ENCODE results near the gene CHRNB1. TPM values are rescaled to one million over a fixed set of nuclear protein-coding genes. Genes with fewer than 3 reads are reported as not detected.

The CHRNB1 gene
- total and polyA plus RNA-seq, 2 experiments from 2014 or later, result 11.1 to 11.2 TPM

Other genes starting within 250 kb of the CHRNB1 start
Only the 30 nearest of the 40 such genes appear.
- 111 and 117 TPM in 2 replicates for gene CLDN7, start 182.6 kb upstream of the CHRNB1 start, total RNA-seq (2014; rRNA removed; shearing (Covaris generic))
- gene CLDN7, start 182.6 kb upstream of the CHRNB1 start, polyA plus RNA-seq (2016; fragmentation: Nextera tagmentation; extraction: Ambion mirVana), result 46.1 and 50.7 TPM in 2 replicates
- 10.2 and 13.6 TPM in 2 replicates for gene SLC2A4, start 163.3 kb upstream of the CHRNB1 start, total RNA-seq (2014; rRNA removed; shearing (Covaris generic))
- gene SLC2A4, start 163.3 kb upstream of the CHRNB1 start, polyA plus RNA-seq (2016; fragmentation: Nextera tagmentation; extraction: Ambion mirVana), result 6.3 and 6.9 TPM in 2 replicates
- gene YBX2, start 150.4 kb upstream of the CHRNB1 start, total RNA-seq (2014; rRNA removed; shearing (Covaris generic)), result 20.6 and 36.5 TPM in 2 replicates
- gene YBX2, start 150.4 kb upstream of the CHRNB1 start, polyA plus RNA-seq (2016; fragmentation: Nextera tagmentation; extraction: Ambion mirVana), result 22.1 and 22.5 TPM in 2 replicates
- 791 and 833 TPM in 2 replicates for gene EIF5A, start 137.4 kb upstream of the CHRNB1 start, total RNA-seq (2014; rRNA removed; shearing (Covaris generic))
- gene EIF5A, start 137.4 kb upstream of the CHRNB1 start, polyA plus RNA-seq (2016; fragmentation: Nextera tagmentation; extraction: Ambion mirVana), result 1,562 and 1,621 TPM in 2 replicates
- gene GPS2, start 129.7 kb upstream of the CHRNB1 start, total RNA-seq (2014; rRNA removed; shearing (Covaris generic)), result 64.8 and 83.4 TPM in 2 replicates
- 117 and 122 TPM in 2 replicates for gene GPS2, start 129.7 kb upstream of the CHRNB1 start, polyA plus RNA-seq (2016; fragmentation: Nextera tagmentation; extraction: Ambion mirVana)
- 36.8 and 42.3 TPM in 2 replicates for gene NEURL4, start 115.7 kb upstream of the CHRNB1 start, total RNA-seq (2014; rRNA removed; shearing (Covaris generic))
- gene NEURL4, start 115.7 kb upstream of the CHRNB1 start, polyA plus RNA-seq (2016; fragmentation: Nextera tagmentation; extraction: Ambion mirVana), result 6.3 and 6.7 TPM in 2 replicates
- 30.7 and 35.8 TPM in 2 replicates for gene ACAP1, start 108.5 kb upstream of the CHRNB1 start, total RNA-seq (2014; rRNA removed; shearing (Covaris generic))
- gene ACAP1, start 108.5 kb upstream of the CHRNB1 start, polyA plus RNA-seq (2016; fragmentation: Nextera tagmentation; extraction: Ambion mirVana), result 40.1 and 43.9 TPM in 2 replicates
- 7.7 and 8.8 TPM in 2 replicates for gene KCTD11, start 92.9 kb upstream of the CHRNB1 start, total RNA-seq (2014; rRNA removed; shearing (Covaris generic))
- gene KCTD11, start 92.9 kb upstream of the CHRNB1 start, polyA plus RNA-seq (2016; fragmentation: Nextera tagmentation; extraction: Ambion mirVana), result 2.2 and 2.3 TPM in 2 replicates
- gene TMEM95, start 89.9 kb upstream of the CHRNB1 start, total RNA-seq (2014; rRNA removed; shearing (Covaris generic)), result not detected in 2 replicates
- gene TMEM95, start 89.9 kb upstream of the CHRNB1 start, polyA plus RNA-seq (2016; fragmentation: Nextera tagmentation; extraction: Ambion mirVana), result not detected in 2 replicates
- 8.9 and 15.0 TPM in 2 replicates for gene TNK1, start 64.0 kb upstream of the CHRNB1 start, total RNA-seq (2014; rRNA removed; shearing (Covaris generic))
- gene TNK1, start 64.0 kb upstream of the CHRNB1 start, polyA plus RNA-seq (2016; fragmentation: Nextera tagmentation; extraction: Ambion mirVana), result 6.1 TPM in 2 replicates
- gene PLSCR3, start 50.5 kb upstream of the CHRNB1 start, total RNA-seq (2014; rRNA removed; shearing (Covaris generic)), result 34.3 and 41.7 TPM in 2 replicates
- 29.5 and 30.0 TPM in 2 replicates for gene PLSCR3, start 50.5 kb upstream of the CHRNB1 start, polyA plus RNA-seq (2016; fragmentation: Nextera tagmentation; extraction: Ambion mirVana)
- 127 and 138 TPM in 2 replicates for gene TMEM256, start 41.0 kb upstream of the CHRNB1 start, total RNA-seq (2014; rRNA removed; shearing (Covaris generic))
- gene TMEM256, start 41.0 kb upstream of the CHRNB1 start, polyA plus RNA-seq (2016; fragmentation: Nextera tagmentation; extraction: Ambion mirVana), result 197 and 227 TPM in 2 replicates
- 26.8 and 38.7 TPM in 2 replicates for gene NLGN2, start 37.2 kb upstream of the CHRNB1 start, total RNA-seq (2014; rRNA removed; shearing (Covaris generic))
- 14.4 TPM in 2 replicates for gene NLGN2, start 37.2 kb upstream of the CHRNB1 start, polyA plus RNA-seq (2016; fragmentation: Nextera tagmentation; extraction: Ambion mirVana)
- gene SPEM1, start 24.7 kb upstream of the CHRNB1 start, total RNA-seq (2014; rRNA removed; shearing (Covaris generic)), result not detected in 2 replicates
- gene SPEM1, start 24.7 kb upstream of the CHRNB1 start, polyA plus RNA-seq (2016; fragmentation: Nextera tagmentation; extraction: Ambion mirVana), result not detected in 2 replicates
- gene SPEM2, start 19.4 kb upstream of the CHRNB1 start, total RNA-seq (2014; rRNA removed; shearing (Covaris generic)), result not detected in 2 replicates
- gene SPEM2, start 19.4 kb upstream of the CHRNB1 start, polyA plus RNA-seq (2016; fragmentation: Nextera tagmentation; extraction: Ambion mirVana), result not detected in 2 replicates
- gene SPEM3, start 16.2 kb upstream of the CHRNB1 start, total RNA-seq (2014; rRNA removed; shearing (Covaris generic)), result not detected in 2 replicates
- gene SPEM3, start 16.2 kb upstream of the CHRNB1 start, polyA plus RNA-seq (2016; fragmentation: Nextera tagmentation; extraction: Ambion mirVana), result not detected in 2 replicates
- 15.1 and 23.2 TPM in 2 replicates for gene TMEM102, start 9.6 kb upstream of the CHRNB1 start, total RNA-seq (2014; rRNA removed; shearing (Covaris generic))
- 6.1 and 6.4 TPM in 2 replicates for gene TMEM102, start 9.6 kb upstream of the CHRNB1 start, polyA plus RNA-seq (2016; fragmentation: Nextera tagmentation; extraction: Ambion mirVana)
- 16.6 TPM in 2 replicates for gene FGF11, start 5.5 kb upstream of the CHRNB1 start, total RNA-seq (2014; rRNA removed; shearing (Covaris generic))
- 11.1 and 13.3 TPM in 2 replicates for gene FGF11, start 5.5 kb upstream of the CHRNB1 start, polyA plus RNA-seq (2016; fragmentation: Nextera tagmentation; extraction: Ambion mirVana)
- 6.9 and 11.2 TPM in 2 replicates for gene ZBTB4, start 34.6 kb downstream of the CHRNB1 start, total RNA-seq (2014; rRNA removed; shearing (Covaris generic))
- gene ZBTB4, start 34.6 kb downstream of the CHRNB1 start, polyA plus RNA-seq (2016; fragmentation: Nextera tagmentation; extraction: Ambion mirVana), result 3.6 and 4.2 TPM in 2 replicates
- not detected in 2 replicates for gene SLC35G6, start 36.4 kb downstream of the CHRNB1 start, total RNA-seq (2014; rRNA removed; shearing (Covaris generic))
- gene SLC35G6, start 36.4 kb downstream of the CHRNB1 start, polyA plus RNA-seq (2016; fragmentation: Nextera tagmentation; extraction: Ambion mirVana), result 0.16 TPM in 1 of 2 replicates, not detected in the other
- gene POLR2A, start 39.3 kb downstream of the CHRNB1 start, total RNA-seq (2014; rRNA removed; shearing (Covaris generic)), result 136 and 151 TPM in 2 replicates
- 56.8 and 58.1 TPM in 2 replicates for gene POLR2A, start 39.3 kb downstream of the CHRNB1 start, polyA plus RNA-seq (2016; fragmentation: Nextera tagmentation; extraction: Ambion mirVana)
- 1.6 and 6.0 TPM in 2 replicates for gene TNFSF12, start 104.0 kb downstream of the CHRNB1 start, total RNA-seq (2014; rRNA removed; shearing (Covaris generic))
- gene TNFSF12, start 104.0 kb downstream of the CHRNB1 start, polyA plus RNA-seq (2016; fragmentation: Nextera tagmentation; extraction: Ambion mirVana), result 3.5 and 5.1 TPM in 2 replicates
- gene TNFSF13, start 113.7 kb downstream of the CHRNB1 start, total RNA-seq (2014; rRNA removed; shearing (Covaris generic)), result 1.5 TPM in 1 of 2 replicates, not detected in the other
- 1.9 and 2.2 TPM in 2 replicates for gene TNFSF13, start 113.7 kb downstream of the CHRNB1 start, polyA plus RNA-seq (2016; fragmentation: Nextera tagmentation; extraction: Ambion mirVana)
- gene SENP3, start 116.9 kb downstream of the CHRNB1 start, total RNA-seq (2014; rRNA removed; shearing (Covaris generic)), result 125 and 138 TPM in 2 replicates
- 5.5 and 6.5 TPM in 2 replicates for gene SENP3, start 116.9 kb downstream of the CHRNB1 start, polyA plus RNA-seq (2016; fragmentation: Nextera tagmentation; extraction: Ambion mirVana)
- 0.62 TPM in 1 of 2 replicates, not detected in the other for gene CD68, start 134.6 kb downstream of the CHRNB1 start, total RNA-seq (2014; rRNA removed; shearing (Covaris generic))
- gene CD68, start 134.6 kb downstream of the CHRNB1 start, polyA plus RNA-seq (2016; fragmentation: Nextera tagmentation; extraction: Ambion mirVana), result not detected in 2 replicates
- 196 and 216 TPM in 2 replicates for gene MPDU1, start 138.8 kb downstream of the CHRNB1 start, total RNA-seq (2014; rRNA removed; shearing (Covaris generic))
- gene MPDU1, start 138.8 kb downstream of the CHRNB1 start, polyA plus RNA-seq (2016; fragmentation: Nextera tagmentation; extraction: Ambion mirVana), result 65.1 and 65.8 TPM in 2 replicates
- gene SOX15, start 145.0 kb downstream of the CHRNB1 start, total RNA-seq (2014; rRNA removed; shearing (Covaris generic)), result 23.6 and 43.0 TPM in 2 replicates
- 29.9 and 37.7 TPM in 2 replicates for gene SOX15, start 145.0 kb downstream of the CHRNB1 start, polyA plus RNA-seq (2016; fragmentation: Nextera tagmentation; extraction: Ambion mirVana)
- 20.3 and 24.4 TPM in 2 replicates for gene FXR2, start 169.8 kb downstream of the CHRNB1 start, total RNA-seq (2014; rRNA removed; shearing (Covaris generic))
- 8.6 and 10.9 TPM in 2 replicates for gene FXR2, start 169.8 kb downstream of the CHRNB1 start, polyA plus RNA-seq (2016; fragmentation: Nextera tagmentation; extraction: Ambion mirVana)
- 52.7 and 56.7 TPM in 2 replicates for gene SAT2, start 182.8 kb downstream of the CHRNB1 start, total RNA-seq (2014; rRNA removed; shearing (Covaris generic))
- gene SAT2, start 182.8 kb downstream of the CHRNB1 start, polyA plus RNA-seq (2016; fragmentation: Nextera tagmentation; extraction: Ambion mirVana), result 69.4 and 74.4 TPM in 2 replicates
- gene SHBG, start 185.1 kb downstream of the CHRNB1 start, total RNA-seq (2014; rRNA removed; shearing (Covaris generic)), result 0.38 and 0.66 TPM in 2 replicates
- 0.48 and 0.90 TPM in 2 replicates for gene SHBG, start 185.1 kb downstream of the CHRNB1 start, polyA plus RNA-seq (2016; fragmentation: Nextera tagmentation; extraction: Ambion mirVana)

Data from GM23338 (cell line).